Tibial nerve (tissue), 4 donors: Measurements from ENCODE around the gene ZFAND2A. TPM values are rescaled to one million over a fixed set of nuclear protein-coding genes. Genes with fewer than 3 reads are reported as not detected.
"Not testable (repeated sequence)": the region's sequence is repeated elsewhere in the genome, so short reads cannot be mapped to it uniquely, and the experiment has no call there.

ENCODE experiments used
- DNase-seq, 2 donors: peaks; one replicate each; pipeline ENCODE4 v3.0.0-alpha.2; 2019; ENCODE audit warnings: low spot score in 2 of 2
- H3K27ac ChIP-seq, 4 donors: fragments of 200-600 bp; sonication (generic) in 3 of 4; one replicate each; pipeline ENCODE4 v1.5.1; 2017 to 2019; ENCODE audit warnings: mild to moderate bottlenecking in 1 of 4
- H3K27me3 ChIP-seq, 2 donors: fragments of 200-600 bp; sonication (generic) in 1 of 2; one replicate each; pipeline versions ENCODE4 v1.5.1 to v1.6.0; 2017 to 2019
- H3K36me3 ChIP-seq, 3 donors: fragments of 200-600 bp; sonication (generic); one replicate each; pipeline ENCODE4 v1.5.1; 2018 to 2019
- H3K4me1 ChIP-seq, 4 donors: fragments of 200-600 bp; sonication (generic) in 3 of 4; one replicate each; pipeline ENCODE4 v1.5.1; 2017 to 2019
- H3K4me3 ChIP-seq, 4 donors: fragments of 200-600 bp; sonication (generic) in 3 of 4; one replicate each; pipeline ENCODE4 v1.5.1; 2017 to 2019; ENCODE audit warnings: mild to moderate bottlenecking in 1 of 4, moderate library complexity in 1 of 4
- H3K9me3 ChIP-seq, 4 donors: fragments of 200-600 bp; sonication (generic) in 3 of 4; one replicate each; pipeline ENCODE4 v1.5.1; 2017 to 2019
- EP300 ChIP-seq, 2 donors: sonication (generic); formaldehyde crosslinking; IDR thresholded peaks; one replicate each; pipeline ENCODE4 v1.6.1; 2017; ENCODE audit warnings: antibody characterized with exemption in 2 of 2, mild to moderate bottlenecking in 1 of 2
- POLR2A ChIP-seq, 2 donors: fragments of 450-650 bp; IDR thresholded peaks; one replicate each; pipeline ENCODE4 v1.6.1; 2017; ENCODE audit warnings: antibody characterized with exemption in 2 of 2, mild to moderate bottlenecking in 2 of 2, moderate library complexity in 2 of 2
- WGBS, 2 donors: methylation state at CpG; one replicate each; pipeline ENCODE4 v1.1.5; 2018; 5-methylcytosine and 5-hydroxymethylcytosine counted together
- total RNA-seq, 4 donors: library from RNA; depleted of rRNA; stranded (reverse); fragments of >200 nt; gene quantifications; one replicate each; pipeline ENCODE4 v1.1.0, GENCODE V29; 2016
- TF ChIP-seq, protein P1 (sequence below), 5 experiments: fragments of 200-600 bp in 3 of 5; fragments of 450-650 bp in 2 of 5; sonication (generic) in 3 of 5; IDR thresholded peaks; one replicate each; pipeline ENCODE4 v1.5.1; 2016 to 2019; ENCODE audit warnings: antibody characterized with exemption in 5 of 5, mild to moderate bottlenecking in 3 of 5, moderate library complexity in 2 of 5

The ZFAND2A gene, protein sequence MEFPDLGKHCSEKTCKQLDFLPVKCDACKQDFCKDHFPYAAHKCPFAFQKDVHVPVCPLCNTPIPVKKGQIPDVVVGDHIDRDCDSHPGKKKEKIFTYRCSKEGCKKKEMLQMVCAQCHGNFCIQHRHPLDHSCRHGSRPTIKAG
- 10 to 100 TPM; 29.7 to 36.8 (median 33.7) TPM for total RNA-seq

DNA sequence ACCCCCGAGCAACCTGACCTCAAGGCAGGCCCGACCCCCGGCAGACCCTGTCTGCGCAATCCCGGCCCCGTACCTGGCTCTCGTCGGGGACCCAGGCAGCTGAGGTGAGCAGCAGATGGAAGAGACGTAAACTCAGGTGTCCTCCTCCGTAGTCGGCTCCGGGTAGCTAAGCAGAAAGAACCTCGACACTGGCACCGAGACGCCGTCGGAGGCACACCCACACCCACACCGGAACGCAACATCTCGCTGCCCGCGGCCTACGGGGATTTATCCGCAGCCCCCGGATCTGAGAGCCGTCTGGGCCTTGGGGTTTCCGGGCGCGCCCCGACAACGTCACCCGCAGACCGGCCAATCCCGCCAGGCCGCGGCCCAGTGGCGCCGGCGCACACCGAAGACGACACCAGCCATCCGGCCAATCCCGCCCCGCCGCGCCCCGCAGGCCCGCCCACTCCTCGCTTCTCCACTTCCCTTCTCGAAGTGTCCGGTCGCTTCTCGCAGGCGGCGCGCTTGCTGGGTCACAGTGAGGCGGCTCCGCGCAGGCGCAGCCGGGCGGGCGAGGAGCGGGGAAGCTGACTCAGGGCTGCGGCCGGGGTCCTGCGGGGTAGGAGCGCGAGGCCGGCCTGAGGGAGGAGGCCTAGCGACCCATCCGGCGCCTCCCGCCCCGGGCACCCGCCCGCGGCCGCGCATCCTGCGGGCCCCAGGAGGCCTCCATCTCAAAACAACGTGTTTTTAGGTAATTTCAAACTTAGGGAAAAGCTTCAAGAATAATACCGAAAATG, at the start of gene ZFAND2A:
TSS of gene ZFAND2A (minus strand) at position 306 of the 779 bp plus-strand sequence. CDS start 1,984 bp downstream, outside the sequence.
- peak; percentile 97 to 98 for DNase-seq
- Histone ChIP-seq H3K4me1 (peaks cover 0 to 40% (median 23%) of the 10 kb centered on the region in 4 donors), H3K9me3 (no peaks in the 10 kb centered on the region), H3K4me3 (peak within 1 kb of the TSS; percentile 68 to 99 (median 92)), H3K27me3 (no peaks in the 10 kb centered on the region), H3K36me3 (peaks cover 0 to 59% (median 0%) of the 10 kb centered on the region in 3 donors), H3K27ac (peak within 1 kb of the TSS; percentile 92 to 99 (median 97))
- 0 to 1% methylated on average over 39 to 55 of the region's 83 CpGs for WGBS, 2 donors
- TF ChIP-seq, protein P1, sequence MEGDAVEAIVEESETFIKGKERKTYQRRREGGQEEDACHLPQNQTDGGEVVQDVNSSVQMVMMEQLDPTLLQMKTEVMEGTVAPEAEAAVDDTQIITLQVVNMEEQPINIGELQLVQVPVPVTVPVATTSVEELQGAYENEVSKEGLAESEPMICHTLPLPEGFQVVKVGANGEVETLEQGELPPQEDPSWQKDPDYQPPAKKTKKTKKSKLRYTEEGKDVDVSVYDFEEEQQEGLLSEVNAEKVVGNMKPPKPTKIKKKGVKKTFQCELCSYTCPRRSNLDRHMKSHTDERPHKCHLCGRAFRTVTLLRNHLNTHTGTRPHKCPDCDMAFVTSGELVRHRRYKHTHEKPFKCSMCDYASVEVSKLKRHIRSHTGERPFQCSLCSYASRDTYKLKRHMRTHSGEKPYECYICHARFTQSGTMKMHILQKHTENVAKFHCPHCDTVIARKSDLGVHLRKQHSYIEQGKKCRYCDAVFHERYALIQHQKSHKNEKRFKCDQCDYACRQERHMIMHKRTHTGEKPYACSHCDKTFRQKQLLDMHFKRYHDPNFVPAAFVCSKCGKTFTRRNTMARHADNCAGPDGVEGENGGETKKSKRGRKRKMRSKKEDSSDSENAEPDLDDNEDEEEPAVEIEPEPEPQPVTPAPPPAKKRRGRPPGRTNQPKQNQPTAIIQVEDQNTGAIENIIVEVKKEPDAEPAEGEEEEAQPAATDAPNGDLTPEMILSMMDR (IDR thresholded peaks at IDR 0.05) = peak in 2 of 5 experiments; percentile 6 to 48
- TF ChIP-seq EP300 (IDR thresholded peaks at IDR 0.05) (peak; percentile 97), POLR2A (IDR thresholded peaks at IDR 0.05) (peak; percentile 81 to 92)

DNA sequence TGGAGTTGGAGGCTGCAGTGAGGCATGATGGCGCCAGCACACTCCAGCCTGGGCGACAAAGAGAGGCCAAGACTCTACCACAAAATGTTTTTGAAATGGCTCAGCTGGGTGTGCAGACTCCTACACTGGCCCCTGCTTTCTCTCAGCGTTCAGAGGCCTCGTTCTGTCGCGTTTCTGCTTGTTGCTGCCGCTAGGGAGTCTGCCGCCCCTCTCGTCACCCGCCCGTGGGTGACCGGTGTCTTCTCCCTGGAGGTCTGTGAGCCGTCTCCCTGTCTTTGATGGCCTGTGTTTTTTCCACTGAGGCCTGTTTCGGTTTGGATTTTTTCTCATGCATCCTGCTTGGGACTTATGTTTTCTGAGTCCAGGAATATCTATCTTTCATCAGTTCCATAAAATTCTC, 49.1 kb upstream of the ZFAND2A start:
- no peak overlapping the region for H3K27ac ChIP-seq
- DNase-seq = no peak
- no peak overlapping the region for H3K4me3 ChIP-seq
- H3K9me3 ChIP-seq = no peaks in the 10 kb centered on the region
- 68 to 72% methylated on average over 14 of the region's 14 CpGs for WGBS, 2 donors
- no peak for TF ChIP-seq EP300 (IDR thresholded peaks at IDR 0.05)
- TF ChIP-seq POLR2A (IDR thresholded peaks at IDR 0.05) = no peak
- TF ChIP-seq, protein P1 (IDR thresholded peaks at IDR 0.05) = no peak
- peaks cover 0 to 12% (median 0%) of the 10 kb centered on the region in 4 donors for H3K4me1 ChIP-seq
- H3K36me3 ChIP-seq = no peaks in the 10 kb centered on the region
- peaks cover 0 to 65% of the 10 kb centered on the region in 2 donors for H3K27me3 ChIP-seq

DNA sequence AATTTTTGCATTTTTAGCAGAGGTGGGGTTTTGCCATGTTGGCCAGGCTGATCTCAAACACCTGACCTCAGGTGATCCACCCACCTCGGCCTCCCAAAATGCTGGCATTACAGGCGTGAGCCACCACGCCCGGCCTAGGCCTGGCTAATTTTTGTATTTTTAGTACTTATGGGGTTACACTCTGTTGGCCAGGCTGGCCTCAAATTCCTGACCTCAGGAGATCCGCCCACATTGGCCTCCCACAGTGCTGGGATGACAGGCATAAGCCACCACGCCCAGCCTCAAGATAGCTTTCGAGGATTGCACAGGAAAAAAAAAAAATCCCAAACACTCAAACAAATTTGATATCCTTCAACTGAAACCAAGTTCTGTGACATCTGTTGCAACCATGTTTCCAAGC, 45.7 kb upstream of the ZFAND2A start:
- H3K36me3 ChIP-seq, H3K4me1 ChIP-seq, H3K9me3 ChIP-seq, H3K4me3 ChIP-seq, H3K27ac ChIP-seq, DNase-seq: not testable (repeated sequence)
- 83 to 86% methylated on average over 7 of the region's 7 CpGs for WGBS, 2 donors
- peaks cover 0 to 55% of the 10 kb centered on the region in 2 donors for H3K27me3 ChIP-seq

DNA sequence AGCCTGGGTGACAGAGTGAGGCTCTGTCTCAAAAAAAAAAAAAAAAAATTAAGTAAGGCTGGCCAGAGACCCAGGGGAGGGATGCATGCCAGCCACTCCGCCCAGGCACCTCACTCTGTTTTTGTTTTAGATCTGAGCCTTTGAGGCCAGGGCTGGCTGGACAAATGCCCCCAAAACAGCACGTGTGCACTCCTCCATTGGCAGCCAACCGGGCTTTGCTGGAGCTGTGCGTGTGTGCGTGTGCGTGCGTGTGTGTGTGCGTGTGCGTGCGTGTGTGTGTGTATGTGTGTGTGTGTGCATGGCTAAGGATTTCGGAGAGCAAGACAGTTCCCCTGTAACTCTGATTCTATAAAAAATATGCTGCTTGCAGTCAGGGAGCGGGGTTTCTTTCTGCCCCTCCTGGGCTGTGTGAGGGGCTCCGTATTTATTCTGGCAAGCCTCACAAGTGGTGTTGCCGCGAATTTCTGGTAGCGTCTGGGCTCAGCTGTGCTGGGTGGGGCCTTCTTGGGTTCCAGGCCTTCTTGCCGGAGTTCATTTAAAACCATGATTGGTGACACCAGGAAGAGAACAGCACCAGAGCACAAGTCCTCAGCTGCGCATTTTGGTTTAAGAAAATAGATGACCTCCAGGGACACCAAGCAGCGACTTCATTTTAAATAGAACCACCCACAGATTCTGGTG, 44.6 kb upstream of the ZFAND2A start:
- WGBS, 2 donors = 44 to 57% methylated on average over 19 of the region's 19 CpGs
- no peak overlapping the region for H3K27ac ChIP-seq
- peaks cover 0 to 55% of the 10 kb centered on the region in 2 donors for H3K27me3 ChIP-seq
- no peaks in the 10 kb centered on the region for H3K36me3 ChIP-seq
- DNase-seq = no peak
- no peaks in the 10 kb centered on the region for H3K9me3 ChIP-seq
- TF ChIP-seq EP300 (IDR thresholded peaks at IDR 0.05) (no peak), POLR2A (IDR thresholded peaks at IDR 0.05) (no peak)
- TF ChIP-seq, protein P1 (IDR thresholded peaks at IDR 0.05) = no peak
- no peaks in the 10 kb centered on the region for H3K4me1 ChIP-seq
- H3K4me3 ChIP-seq = no peak overlapping the region

DNA sequence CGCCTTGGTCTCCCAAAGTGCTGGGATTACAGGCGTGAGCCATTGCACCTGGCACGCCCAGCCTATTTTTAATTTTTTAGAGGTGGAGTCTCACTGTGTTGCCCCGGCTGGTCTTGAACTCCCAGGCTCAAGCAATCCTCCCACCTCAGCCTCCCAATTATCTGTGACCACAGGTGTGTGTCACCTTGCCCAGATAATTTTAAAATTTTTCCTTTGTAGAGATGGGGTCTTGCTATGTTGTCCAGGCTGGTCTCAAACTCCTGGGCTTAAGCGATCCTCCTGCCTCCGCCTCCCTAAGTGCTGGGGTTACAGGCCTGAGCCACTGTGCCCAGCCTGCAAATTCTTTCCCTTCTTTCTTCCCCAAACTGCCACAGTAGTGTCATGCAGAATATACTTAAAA, 42.9 kb upstream of the ZFAND2A start:
- H3K27me3 ChIP-seq = peaks cover 0 to 55% of the 10 kb centered on the region in 2 donors
- H3K9me3 ChIP-seq, DNase-seq, H3K4me3 ChIP-seq, H3K4me1 ChIP-seq, H3K27ac ChIP-seq, H3K36me3 ChIP-seq: not testable (repeated sequence)
- WGBS, 2 donors = 81 to 91% methylated on average over 6 of the region's 6 CpGs

DNA sequence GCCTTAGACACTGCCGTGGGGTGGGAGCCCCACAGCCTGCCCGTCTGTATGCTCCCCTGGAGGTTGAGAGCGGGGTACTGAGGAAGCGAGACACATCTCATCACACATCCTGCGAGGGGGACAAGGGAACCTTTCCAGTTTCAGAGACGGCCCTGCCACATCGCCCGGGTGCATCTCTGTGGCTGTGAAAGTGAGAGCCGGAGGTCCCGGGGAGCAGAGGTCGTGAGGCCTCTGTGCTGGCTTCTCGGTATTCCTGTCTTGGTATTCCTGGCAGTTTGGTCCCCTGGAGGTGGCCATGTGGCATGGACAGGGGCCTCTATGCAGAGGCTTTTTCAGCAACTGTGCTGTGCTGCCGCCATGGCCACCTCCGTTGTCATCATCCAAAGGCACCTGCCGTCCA, 41.9 kb upstream of the ZFAND2A start:
- no peak overlapping the region for H3K4me3 ChIP-seq
- H3K27ac ChIP-seq = no peak overlapping the region
- no peak for DNase-seq
- no peak for TF ChIP-seq EP300 (IDR thresholded peaks at IDR 0.05)
- no peaks in the 10 kb centered on the region for H3K4me1 ChIP-seq
- peaks cover 0 to 61% of the 10 kb centered on the region in 2 donors for H3K27me3 ChIP-seq
- H3K9me3 ChIP-seq = no peaks in the 10 kb centered on the region
- no peaks in the 10 kb centered on the region for H3K36me3 ChIP-seq
- 81% methylated on average over 11 to 12 of the region's 15 CpGs for WGBS, 2 donors
